Naive thymus-derived CD8-positive, alpha-beta T cell (primary cell): ENCODE measurements around the gene ZNF366. TPM values are rescaled to one million over a fixed set of nuclear protein-coding genes. Genes with fewer than 3 reads are reported as not detected.
"Not testable (repeated sequence)": the region's sequence is repeated elsewhere in the genome, so short reads cannot be mapped to it uniquely, and the experiment has no call there.

Source experiments
- ATAC-seq, 2 donors: fragments of 150-1000 bp; cut with Tn5 transposase in 1 of 2; sonication (Bioruptor Pico), chemical (Tn5 transposase) in 1 of 2; 1 replicate in 1 of 2; 2 replicates in 1 of 2; pipeline ENCODE4 v1.10.0; 2021; ENCODE audit warnings: mild to moderate bottlenecking in 2 of 2, moderate library complexity in 2 of 2
- POLR2A ChIA-PET: fragments of 350-600 bp; sonication (Branson Sonifier 250); formaldehyde crosslinking; loops from one replicate; lab custom pipeline; 2021; ENCODE audit warnings: antibody characterized with exemption; lab: Charles Lee
- DNase-seq, 10 donors: peaks; one replicate each; pipeline versions ENCODE4 v3.0.0 to v3.0.0-alpha.2; 2020 to 2022
- H3K27ac Mint-ChIP-seq, 10 donors: one replicate each; pipeline ENCODE4 v1.8.0; 2020 to 2022; ENCODE audit warnings: mild to moderate bottlenecking in 10 of 10, mixed read lengths in 10 of 10, moderate library complexity in 4 of 10, inconsistent platforms in 1 of 10
- H3K27me3 Mint-ChIP-seq, 5 donors: one replicate each; pipeline ENCODE4 v1.8.0; 2021 to 2022; ENCODE audit warnings: mixed read lengths in 5 of 5
- H3K36me3 Mint-ChIP-seq, 3 donors: one replicate each; pipeline ENCODE4 v1.8.0; 2020 to 2022; ENCODE audit warnings: mixed read lengths in 3 of 3, mild to moderate bottlenecking in 2 of 3, inconsistent platforms in 1 of 3
- H3K4me1 Mint-ChIP-seq, 4 donors: one replicate each; pipeline ENCODE4 v1.8.0; 2021 to 2022; ENCODE audit warnings: mixed read lengths in 4 of 4
- H3K4me3 Mint-ChIP-seq, 10 donors: one replicate each; pipeline ENCODE4 v1.8.0; 2020 to 2022; ENCODE audit warnings: mild to moderate bottlenecking in 10 of 10, mixed read lengths in 10 of 10, moderate library complexity in 6 of 10, inconsistent platforms in 1 of 10
- H3K9me3 Mint-ChIP-seq, 9 donors: one replicate each; pipeline ENCODE4 v1.8.0; 2020 to 2022; ENCODE audit warnings: mixed read lengths in 9 of 9, mild to moderate bottlenecking in 3 of 9, inconsistent platforms in 1 of 9, moderate library complexity in 1 of 9
- polyA plus RNA-seq, 3 donors: library from polyadenylated mRNA; unstranded; fragments of 300-500 nt; fragmentation: Illumina TruSeq; gene quantifications; one replicate each; pipeline ENCODE4 v1.2.3, GENCODE V29; 2021
- total RNA-seq, 8 experiments: library from RNA in 2 of 8; stranded (reverse) in 2 of 8; gene quantifications; one replicate each; pipeline ENCODE4 v1.2.3 and lab custom pipeline; 2021 to 2026

Gene ZNF366
- total and polyA plus RNA-seq, 5 experiments from 2014 or later = not detected

DNA sequence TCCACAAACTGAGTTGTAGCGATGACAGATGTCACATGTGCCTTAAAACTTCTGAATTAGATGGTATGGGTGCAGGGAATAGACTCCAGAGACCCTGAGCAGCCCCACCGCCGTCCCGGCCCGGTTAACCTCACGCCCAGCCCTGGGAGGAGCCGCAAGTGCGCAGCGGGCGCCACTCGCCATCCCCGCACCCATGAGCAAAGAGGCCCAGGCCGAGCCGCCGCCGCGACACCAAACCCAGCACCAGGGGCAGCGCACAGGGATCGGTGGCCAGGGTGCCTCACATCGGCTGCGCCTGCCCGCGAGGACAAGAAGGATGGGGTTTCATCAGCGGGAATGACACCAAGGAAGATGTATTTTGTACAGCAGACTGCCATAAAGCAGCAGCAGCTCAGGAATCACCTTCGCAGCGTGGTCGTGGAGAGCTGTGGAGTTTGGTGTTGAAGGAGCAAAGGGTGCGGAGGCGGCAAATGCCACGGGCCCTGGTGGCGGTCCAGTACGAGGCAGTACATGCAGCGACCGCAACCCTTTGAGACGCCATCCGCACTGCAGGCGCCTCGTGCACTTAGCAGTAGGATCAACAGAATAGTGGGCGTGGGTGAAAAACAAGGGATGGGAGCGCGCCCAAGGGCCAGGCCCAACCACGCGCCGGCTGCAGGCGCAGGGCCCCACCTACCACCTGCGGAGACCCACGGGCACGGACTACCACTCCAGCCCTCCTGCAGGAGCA lies 89.7 kb downstream of the ZNF366 start:
- H3K4me3 Mint-ChIP-seq = no peak overlapping the region
- no peak overlapping the region for H3K27ac Mint-ChIP-seq
- peaks cover 0 to 12% (median 1%) of the 10 kb centered on the region in 5 donors for H3K27me3 Mint-ChIP-seq
- peaks cover 0 to 2% (median 0%) of the 10 kb centered on the region in 9 donors for H3K9me3 Mint-ChIP-seq
- H3K4me1 Mint-ChIP-seq = no peaks in the 10 kb centered on the region
- DNase-seq (no peak), ATAC-seq (no peak)
- POLR2A ChIA-PET = no interaction called here
- no peaks in the 10 kb centered on the region for H3K36me3 Mint-ChIP-seq

DNA sequence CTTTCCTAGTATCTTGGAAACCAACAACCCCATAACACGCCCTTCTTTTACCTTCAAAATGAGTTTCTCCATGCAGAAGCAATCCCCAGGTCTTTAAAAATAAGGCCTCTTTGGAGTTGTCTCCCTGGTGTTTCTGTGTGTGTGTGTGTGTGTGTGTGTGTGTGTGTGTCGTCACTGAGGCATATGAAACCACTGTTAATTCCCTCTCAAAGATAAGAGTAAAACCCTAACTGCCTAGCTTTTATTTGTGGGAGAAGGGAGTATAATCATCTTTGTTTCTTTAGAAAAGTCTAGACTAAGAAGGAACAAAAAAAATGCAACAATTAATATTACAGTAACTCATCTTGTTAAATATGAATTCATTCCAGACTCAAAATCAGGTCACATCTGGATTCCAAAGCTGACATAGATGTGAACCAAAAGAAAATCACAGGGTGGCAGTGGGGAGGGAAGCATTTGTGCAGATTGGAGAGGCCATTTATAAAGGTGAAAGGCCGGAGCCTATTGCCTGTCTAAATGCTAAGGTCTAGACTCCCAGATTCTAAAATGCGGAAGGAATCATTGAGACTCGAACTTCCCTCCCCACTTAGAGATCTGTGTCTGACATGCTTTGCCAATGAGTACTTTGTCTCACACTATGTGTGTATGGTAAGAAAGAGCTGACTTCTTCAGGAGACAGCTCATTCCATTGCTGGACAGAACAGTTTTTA lies 91.4 kb downstream of the ZNF366 start:
- ATAC-seq (no peak), DNase-seq (no peak)
- Mint-ChIP-seq H3K4me3 (no peak overlapping the region), H3K27ac (no peak overlapping the region), H3K9me3 (peaks cover 0 to 2% (median 0%) of the 10 kb centered on the region in 9 donors), H3K36me3 (no peaks in the 10 kb centered on the region), H3K4me1 (no peaks in the 10 kb centered on the region), H3K27me3 (peaks cover 0 to 4% (median 0%) of the 10 kb centered on the region in 5 donors)
- POLR2A ChIA-PET = no interaction called here

DNA sequence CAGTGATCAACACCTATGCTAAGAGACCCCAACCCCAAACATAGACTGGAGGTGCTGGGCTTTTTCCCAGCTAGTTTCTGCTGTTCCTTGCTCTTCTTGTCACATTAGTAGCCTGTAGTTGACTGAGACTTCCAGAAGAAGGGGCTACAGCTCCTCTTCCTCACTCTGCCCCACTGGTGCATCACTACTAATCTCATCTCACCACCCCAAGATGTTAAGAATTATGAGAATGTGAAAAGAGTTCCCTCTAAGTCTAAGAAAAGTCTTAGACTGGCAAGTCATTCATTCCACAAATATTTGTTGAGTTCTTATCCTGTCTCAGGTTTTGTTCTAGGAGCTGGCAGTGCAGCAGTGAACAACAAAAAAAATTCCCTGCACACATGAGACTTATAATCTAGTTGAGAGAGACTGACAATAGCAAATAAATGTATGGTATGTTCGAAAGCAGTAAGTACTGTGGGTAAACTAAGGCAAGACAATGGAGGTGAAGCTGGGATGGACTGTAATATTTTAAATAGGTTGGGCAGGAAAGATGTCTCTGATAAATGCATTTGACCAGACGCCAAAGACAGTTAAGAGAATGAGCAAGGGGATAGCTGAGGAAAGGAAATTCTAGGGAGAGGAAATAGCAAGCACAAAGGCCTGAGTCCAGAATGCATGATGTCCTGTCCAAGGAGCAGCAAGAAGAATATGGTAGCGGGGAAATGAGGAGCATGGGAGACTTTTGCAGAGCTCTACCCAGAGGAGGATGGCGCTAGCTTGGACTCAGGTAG lies 94.7 kb downstream of the ZNF366 start:
- DNase-seq = no peak
- POLR2A ChIA-PET = no interaction called here
- no peak overlapping the region for H3K4me3 Mint-ChIP-seq
- no peaks in the 10 kb centered on the region for H3K36me3 Mint-ChIP-seq
- H3K9me3 Mint-ChIP-seq = no peaks in the 10 kb centered on the region
- peaks cover 0 to 7% (median 1%) of the 10 kb centered on the region in 5 donors for H3K27me3 Mint-ChIP-seq
- no peaks in the 10 kb centered on the region for H3K4me1 Mint-ChIP-seq
- no peak for ATAC-seq
- H3K27ac Mint-ChIP-seq = no peak overlapping the region

DNA sequence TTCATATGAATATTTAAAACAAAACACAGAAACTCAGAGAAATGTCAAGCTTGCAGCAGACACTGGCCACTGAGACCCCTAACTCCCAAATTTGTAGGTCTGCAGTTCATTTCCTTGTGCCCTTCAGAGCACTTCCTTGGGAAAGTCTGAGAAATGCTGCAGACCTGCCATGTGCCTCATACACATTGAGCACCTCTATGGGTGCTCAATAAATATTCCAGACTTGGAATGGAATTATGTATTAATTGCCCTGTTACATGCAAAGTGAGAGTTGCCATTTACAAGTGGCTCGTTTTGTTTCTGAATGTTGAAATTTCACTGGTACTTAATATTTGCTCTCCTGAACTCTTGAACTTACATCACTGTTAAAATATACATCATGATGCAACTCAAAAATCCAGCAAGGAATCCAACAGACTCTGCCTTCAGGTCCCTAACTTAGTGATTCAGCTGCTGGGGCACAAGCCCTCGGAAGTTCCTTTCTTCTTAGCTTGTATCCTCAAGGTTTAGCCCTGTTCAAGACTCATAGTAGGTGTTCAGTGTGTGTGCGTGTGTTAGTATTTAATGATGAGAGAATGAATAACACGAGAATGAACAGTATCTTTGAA lies 96.4 kb downstream of the ZNF366 start:
- no peaks in the 10 kb centered on the region for H3K4me1 Mint-ChIP-seq
- H3K27ac Mint-ChIP-seq = no peak overlapping the region
- H3K9me3 Mint-ChIP-seq = no peaks in the 10 kb centered on the region
- POLR2A ChIA-PET = no interaction called here
- DNase-seq (no peak), ATAC-seq (no peak)
- peaks cover 0 to 10% (median 6%) of the 10 kb centered on the region in 5 donors for H3K27me3 Mint-ChIP-seq
- no peaks in the 10 kb centered on the region for H3K36me3 Mint-ChIP-seq
- H3K4me3 Mint-ChIP-seq = no peak overlapping the region

DNA sequence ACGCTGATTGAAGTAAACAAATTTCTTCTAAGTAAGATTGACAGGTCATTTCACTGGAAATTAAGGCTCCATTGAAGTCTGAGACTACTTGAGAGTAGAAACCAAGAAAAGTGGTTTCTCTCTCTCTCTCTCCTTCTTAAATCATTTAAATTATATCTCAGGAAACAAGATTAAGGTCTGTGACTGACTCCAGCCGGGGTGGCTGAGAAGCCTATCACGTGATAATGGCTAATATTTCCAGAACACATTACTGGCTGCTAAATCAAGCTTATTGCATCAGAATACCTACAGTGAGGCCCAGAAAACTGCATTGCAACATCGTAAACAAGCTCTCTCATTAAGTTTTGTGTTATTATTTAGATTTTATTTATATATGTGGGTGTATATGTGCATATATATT lies 98.6 kb downstream of the ZNF366 start:
- H3K27me3 Mint-ChIP-seq = peaks cover 3 to 10% (median 6%) of the 10 kb centered on the region in 5 donors
- DNase-seq = no peak
- H3K4me3 Mint-ChIP-seq = no peak overlapping the region
- peaks cover 0 to 3% (median 0%) of the 10 kb centered on the region in 3 donors for H3K36me3 Mint-ChIP-seq
- H3K27ac Mint-ChIP-seq = no peak overlapping the region
- POLR2A ChIA-PET = no interaction called here
- H3K9me3 Mint-ChIP-seq = peaks cover 0 to 10% (median 0%) of the 10 kb centered on the region in 9 donors
- H3K4me1 Mint-ChIP-seq = no peaks in the 10 kb centered on the region
- ATAC-seq = no peak

DNA sequence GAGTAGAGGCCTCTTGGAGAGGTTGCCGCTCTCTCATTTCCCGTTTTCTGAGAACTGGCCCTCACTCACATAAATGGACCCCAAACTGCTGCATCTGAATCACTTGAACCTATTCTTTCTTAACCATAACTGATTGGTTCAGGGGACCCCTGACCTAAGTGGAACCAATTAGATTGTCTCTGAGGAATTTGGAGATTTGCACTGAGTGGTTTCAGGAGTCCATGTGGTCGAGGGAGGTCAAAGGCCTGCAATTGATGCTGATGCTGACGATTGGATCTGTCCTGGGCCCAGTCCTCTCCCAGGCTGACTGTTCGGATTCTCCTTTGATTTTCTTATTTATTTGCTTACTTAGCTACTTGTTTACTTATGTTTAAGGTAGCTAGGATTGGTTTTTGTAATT lies 99.1 kb downstream of the ZNF366 start:
- Mint-ChIP-seq H3K36me3 (peaks cover 0 to 5% (median 0%) of the 10 kb centered on the region in 3 donors), H3K4me1 (no peaks in the 10 kb centered on the region), H3K27me3 (peaks cover 3 to 10% (median 7%) of the 10 kb centered on the region in 5 donors), H3K9me3 (peaks cover 0 to 15% (median 2%) of the 10 kb centered on the region in 9 donors), H3K27ac (no peak overlapping the region), H3K4me3 (no peak overlapping the region)
- no peak for ATAC-seq
- POLR2A ChIA-PET = no interaction called here
- no peak for DNase-seq

DNA sequence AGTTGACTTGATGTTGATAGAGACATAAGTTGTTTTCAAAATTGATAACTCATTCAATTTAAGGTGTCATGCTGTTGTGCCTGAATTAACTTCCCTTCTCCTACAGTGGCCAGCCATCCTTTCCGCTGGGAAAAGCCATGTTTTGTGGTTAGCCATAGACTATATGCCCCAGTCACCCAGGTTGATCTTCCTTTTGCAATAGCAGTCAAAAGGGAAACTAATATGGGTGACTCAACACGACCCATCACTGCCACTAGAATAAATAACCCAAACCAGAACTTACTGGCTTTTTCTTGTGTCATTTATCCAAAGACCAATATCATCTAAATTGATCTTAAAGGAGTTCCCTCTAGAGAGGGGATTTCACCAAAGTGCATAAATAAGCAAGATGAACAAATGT lies 99.7 kb downstream of the ZNF366 start:
- Mint-ChIP-seq H3K27me3 (peaks cover 3 to 10% (median 7%) of the 10 kb centered on the region in 5 donors), H3K4me1 (no peaks in the 10 kb centered on the region), H3K4me3 (no peak overlapping the region), H3K36me3 (peaks cover 0 to 5% (median 0%) of the 10 kb centered on the region in 3 donors), H3K9me3 (peaks cover 0 to 20% (median 4%) of the 10 kb centered on the region in 9 donors), H3K27ac (no peak overlapping the region)
- POLR2A ChIA-PET = no interaction called here
- DNase-seq (no peak), ATAC-seq (no peak)

DNA sequence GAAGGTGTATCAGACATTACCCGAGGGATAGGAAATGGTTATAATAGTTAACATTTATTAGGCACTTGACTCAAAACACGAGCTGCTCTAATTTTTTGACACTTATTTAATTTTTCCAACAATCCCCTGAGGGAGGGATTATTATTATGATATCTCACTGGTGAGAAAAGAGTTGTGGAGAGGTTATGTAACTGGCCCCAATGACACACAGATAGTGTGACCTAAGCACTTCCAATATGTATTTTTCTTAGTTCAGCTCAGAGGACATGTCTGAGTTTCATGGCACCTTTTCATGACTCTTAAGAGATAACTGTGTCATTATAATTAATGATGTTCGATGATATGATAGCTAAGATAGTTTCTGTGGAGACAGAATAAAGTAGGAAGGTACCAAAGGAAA lies 100.1 kb downstream of the ZNF366 start:
- Mint-ChIP-seq H3K36me3 (peaks cover 2 to 8% (median 4%) of the 10 kb centered on the region in 3 donors), H3K27me3 (peaks cover 3 to 13% (median 9%) of the 10 kb centered on the region in 5 donors), H3K9me3 (peaks cover 0 to 24% (median 7%) of the 10 kb centered on the region in 9 donors), H3K27ac (no peak overlapping the region), H3K4me3 (no peak overlapping the region), H3K4me1 (no peaks in the 10 kb centered on the region)
- DNase-seq (no peak), ATAC-seq (no peak)
- POLR2A ChIA-PET = no interaction called here

DNA sequence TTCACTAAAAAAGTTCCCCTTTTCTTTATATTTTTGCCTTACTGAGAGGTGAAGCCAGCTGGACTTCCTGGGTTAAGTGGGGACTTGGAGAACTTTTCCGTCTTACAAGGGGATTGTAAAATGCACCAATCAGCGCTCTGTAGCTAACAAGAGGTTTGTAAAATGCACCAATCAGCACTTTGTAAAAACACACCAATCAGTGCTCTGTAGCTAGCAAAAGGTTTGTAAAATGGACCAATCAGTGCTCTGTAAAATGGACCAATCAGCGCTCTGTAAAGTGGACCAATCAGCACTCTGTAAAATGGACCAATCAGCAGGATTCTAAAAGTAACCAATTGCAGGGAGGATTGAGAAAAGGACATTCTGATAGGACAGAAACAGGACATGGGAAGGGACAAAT lies 102.4 kb downstream of the ZNF366 start:
- peaks cover 8 to 21% (median 18%) of the 10 kb centered on the region in 3 donors for H3K36me3 Mint-ChIP-seq
- H3K4me3 Mint-ChIP-seq, H3K27ac Mint-ChIP-seq, POLR2A ChIA-PET, H3K4me1 Mint-ChIP-seq, ATAC-seq, DNase-seq: not testable (repeated sequence)
- peaks cover 3 to 13% (median 10%) of the 10 kb centered on the region in 5 donors for H3K27me3 Mint-ChIP-seq
- peaks cover 0 to 47% (median 20%) of the 10 kb centered on the region in 9 donors for H3K9me3 Mint-ChIP-seq

DNA sequence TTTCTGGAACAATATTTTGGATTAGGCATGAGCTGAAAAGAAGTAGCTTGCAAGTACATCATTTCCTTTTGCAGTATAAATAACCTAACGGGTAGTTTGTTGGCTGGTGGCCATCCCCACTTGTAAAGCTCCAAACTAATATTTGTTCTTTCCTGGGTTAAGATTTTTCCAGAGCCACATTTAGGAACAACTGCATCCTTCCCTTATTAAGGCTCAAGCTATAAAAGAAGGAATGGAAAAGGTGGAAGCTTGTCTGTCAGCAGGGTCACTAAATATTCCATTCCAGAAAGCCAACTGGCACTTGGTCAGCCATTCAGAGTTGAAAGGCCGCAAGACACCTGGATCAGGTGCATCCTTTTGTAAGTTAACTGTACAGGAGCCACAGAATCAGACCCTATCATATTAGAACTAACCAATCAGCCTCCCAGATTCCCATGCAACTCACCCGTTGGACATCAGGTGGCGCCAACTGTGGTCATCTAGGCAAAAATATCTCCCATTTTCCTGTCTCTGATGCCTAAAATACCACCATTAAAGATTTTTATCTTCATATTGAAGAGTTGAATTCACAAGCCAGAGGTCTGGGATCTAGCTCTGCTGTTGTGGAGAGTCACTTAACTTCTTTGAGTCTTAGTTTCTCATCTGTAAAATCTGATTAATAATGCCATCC lies 104.1 kb downstream of the ZNF366 start:
- H3K4me3 Mint-ChIP-seq = no peak overlapping the region
- peaks cover 0 to 58% (median 20%) of the 10 kb centered on the region in 9 donors for H3K9me3 Mint-ChIP-seq
- no peak overlapping the region for H3K27ac Mint-ChIP-seq
- POLR2A ChIA-PET = no interaction called here
- no peak for DNase-seq
- peaks cover 8 to 30% (median 18%) of the 10 kb centered on the region in 3 donors for H3K36me3 Mint-ChIP-seq
- H3K4me1 Mint-ChIP-seq = peaks cover 0 to 3% (median 0%) of the 10 kb centered on the region in 4 donors
- ATAC-seq = no peak
- peaks cover 9 to 21% (median 13%) of the 10 kb centered on the region in 5 donors for H3K27me3 Mint-ChIP-seq

DNA sequence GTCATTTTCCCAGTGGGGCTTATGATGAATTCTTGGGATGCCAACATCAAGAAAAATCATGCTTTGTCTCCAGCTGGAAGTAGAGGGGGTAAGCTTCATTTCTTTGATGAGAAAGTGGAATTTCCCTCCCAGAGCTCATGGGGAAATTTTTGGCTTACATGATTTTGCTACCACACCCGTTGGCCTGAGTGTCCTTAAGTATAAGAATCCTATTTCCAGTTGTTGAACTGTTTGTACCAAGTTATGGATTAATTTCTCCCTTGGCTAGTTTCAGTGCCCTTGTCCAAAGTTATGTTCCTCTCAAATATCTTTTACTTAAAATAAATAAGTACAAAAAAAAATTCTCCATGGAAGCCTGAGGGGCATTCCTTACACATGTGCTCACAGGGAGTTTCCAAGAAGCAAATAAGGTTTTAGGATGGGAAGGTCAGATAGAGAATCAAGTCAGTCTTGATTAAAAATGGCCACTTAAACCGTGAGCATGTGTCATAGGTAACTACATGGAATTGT lies 104.8 kb downstream of the ZNF366 start:
- H3K9me3 Mint-ChIP-seq = peaks cover 0 to 58% (median 20%) of the 10 kb centered on the region in 9 donors
- H3K4me1 Mint-ChIP-seq = peaks cover 0 to 3% (median 0%) of the 10 kb centered on the region in 4 donors
- H3K4me3 Mint-ChIP-seq = no peak overlapping the region
- POLR2A ChIA-PET = no interaction called here
- ATAC-seq (no peak), DNase-seq (no peak)
- H3K27me3 Mint-ChIP-seq = peaks cover 9 to 23% (median 11%) of the 10 kb centered on the region in 5 donors
- no peak overlapping the region for H3K27ac Mint-ChIP-seq
- peaks cover 8 to 30% (median 18%) of the 10 kb centered on the region in 3 donors for H3K36me3 Mint-ChIP-seq

DNA sequence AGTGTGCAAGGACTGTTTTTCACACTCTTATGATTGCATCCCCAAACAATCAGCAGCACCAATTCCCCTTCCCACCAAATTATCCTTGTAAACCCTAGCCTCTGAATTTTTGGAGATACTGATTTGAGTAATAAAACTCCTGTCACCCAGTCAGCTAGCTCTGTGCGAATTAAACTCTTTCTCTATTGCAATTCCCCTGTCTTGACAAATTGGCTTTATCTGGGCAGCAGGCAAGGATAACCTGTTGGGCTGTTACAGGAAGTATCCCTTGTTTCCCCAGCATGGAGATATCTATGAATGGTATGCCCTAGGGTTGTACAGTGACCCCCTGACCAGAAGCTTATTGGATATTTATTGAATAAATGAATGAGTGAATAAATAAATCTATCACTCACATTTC lies 106.3 kb downstream of the ZNF366 start:
- Mint-ChIP-seq H3K9me3 (peaks cover 0 to 58% (median 20%) of the 10 kb centered on the region in 9 donors), H3K4me1 (peaks cover 0 to 3% (median 0%) of the 10 kb centered on the region in 4 donors), H3K4me3 (no peak overlapping the region), H3K27me3 (peaks cover 6 to 18% (median 11%) of the 10 kb centered on the region in 5 donors), H3K36me3 (peaks cover 8 to 30% (median 18%) of the 10 kb centered on the region in 3 donors), H3K27ac (no peak overlapping the region)
- POLR2A ChIA-PET = no interaction called here
- ATAC-seq = no peak
- DNase-seq = no peak
